ENCODE results near the gene KIF27.
"Not testable (repeated sequence)": the region's sequence is repeated elsewhere in the genome, so short reads cannot be mapped to it uniquely, and the experiment has no call there.

KIF27 gene

DNA sequence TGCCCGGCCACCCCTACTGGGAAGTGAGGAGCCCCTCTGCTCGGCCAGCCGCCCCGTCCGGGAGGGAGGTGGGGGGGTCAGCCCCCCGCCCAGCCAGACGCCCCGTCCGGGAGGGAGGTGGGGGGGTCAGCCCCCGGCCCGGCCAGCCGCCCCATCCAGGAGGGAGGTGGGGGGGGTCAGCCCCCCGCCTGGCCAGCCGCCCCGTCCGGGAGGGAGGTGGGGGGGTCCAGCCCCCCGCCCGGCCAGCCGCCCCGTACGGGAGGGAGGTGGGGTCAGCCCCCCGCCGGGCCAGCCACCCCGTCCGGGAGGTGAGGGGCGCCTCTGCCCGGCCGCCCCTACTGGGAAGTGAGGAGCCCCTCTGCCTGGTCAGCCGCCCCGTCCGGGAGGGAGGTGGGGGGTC lies 116.8 kb downstream of the KIF27 start:
- DNase-seq, result not testable (repeated sequence)

GRCh38 chr9:83803941-83804340 lies 117.3 kb downstream of the KIF27 start:
- DNase-seq, result not testable (repeated sequence)

- no peak for DNase-seq
These were observed 120.8 kb downstream of the KIF27 start for GRCh38 chr9:83800236-83801033.

DNA sequence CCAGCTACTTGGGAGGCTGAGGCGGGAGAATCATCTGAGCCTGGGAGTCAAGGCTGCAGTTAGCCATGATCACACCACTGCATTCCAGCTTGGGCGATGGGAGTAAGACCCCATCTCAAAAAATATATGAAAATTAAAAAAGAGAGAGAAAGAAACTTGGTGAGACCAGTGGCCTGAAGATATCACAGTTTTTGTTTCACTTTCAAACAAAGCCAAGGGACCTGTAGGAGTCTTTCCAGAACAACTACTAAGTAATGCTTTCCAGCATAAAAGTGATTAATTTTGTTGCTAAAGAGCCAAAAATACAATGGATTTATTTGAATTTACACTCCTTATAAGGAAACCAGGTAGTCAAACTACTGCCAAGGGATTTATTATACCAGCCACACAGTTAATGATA lies 127.2 kb downstream of the KIF27 start:
- no peak for DNase-seq

- DNase-seq, result no peak
These were observed 128.5 kb downstream of the KIF27 start for GRCh38 chr9:83792746-83793145.
